Occipital lobe (tissue), 2 donors: ENCODE results near the gene DPP7. TPM values are rescaled to one million over a fixed set of nuclear protein-coding genes. Genes with fewer than 3 reads are reported as not detected.
A peak's percentile ranks its signal among the peaks of the same experiment; 100 is the strongest.

Experiments used
- DNase-seq: peaks from one replicate; lab custom pipeline; 2025; lab: John Stamatoyannopoulos, UW
- total RNA-seq: library from RNA; depleted of rRNA; stranded (reverse); fragments of >200 nt; gene quantifications from one replicate; pipeline ENCODE4 v1.2.3, GENCODE V29; 2014

Gene DPP7
- total RNA-seq, 1 donor from 2014 or later = 17.6 TPM

GRCh38 chr9:137111788-137112563 is 2.6 kb downstream of the DPP7 start:
- no peak for DNase-seq

DNA sequence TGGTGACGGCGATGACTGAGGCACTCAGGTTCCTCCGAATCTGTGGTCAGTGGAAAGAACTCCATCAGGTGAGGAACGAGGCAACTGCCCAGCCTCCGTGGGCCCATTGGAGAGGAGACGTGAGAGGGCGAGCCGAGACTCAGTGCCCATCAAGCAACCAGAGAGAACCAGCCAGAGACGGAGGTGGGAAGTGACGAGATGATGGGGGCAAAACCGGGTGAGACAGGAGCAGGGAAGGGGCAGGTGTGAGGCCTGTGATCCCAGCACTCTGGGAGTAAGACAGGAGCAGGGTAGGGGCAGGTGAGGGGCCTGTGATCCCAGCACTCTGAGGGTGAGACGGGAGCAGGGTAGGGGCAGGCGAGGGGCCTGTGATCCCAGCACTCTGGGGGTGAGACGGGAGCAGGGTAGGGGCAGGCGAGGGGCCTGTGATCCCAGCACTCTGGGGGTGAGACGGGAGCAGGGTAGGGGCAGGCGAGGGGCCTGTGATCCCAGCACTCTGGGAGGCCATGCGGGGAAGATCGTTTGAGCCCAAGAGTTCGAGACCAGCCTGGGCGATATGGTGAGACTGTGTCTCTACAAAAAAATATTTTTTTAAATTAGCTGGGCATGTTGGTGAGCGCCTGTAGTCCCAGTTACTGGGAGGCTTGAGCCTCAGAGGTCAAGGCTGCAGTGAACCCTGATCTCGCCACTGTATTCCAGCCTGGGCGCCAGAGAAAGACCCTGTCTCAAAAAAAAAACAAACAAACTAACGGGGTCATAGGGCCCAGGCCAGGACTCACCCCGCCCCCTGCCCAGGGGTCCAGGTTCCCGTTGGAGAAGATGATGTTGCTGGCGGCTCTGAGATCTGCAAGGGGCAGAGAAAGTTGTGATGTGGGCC is 3.4 kb downstream of the DPP7 start:
- no peak for DNase-seq

DNA sequence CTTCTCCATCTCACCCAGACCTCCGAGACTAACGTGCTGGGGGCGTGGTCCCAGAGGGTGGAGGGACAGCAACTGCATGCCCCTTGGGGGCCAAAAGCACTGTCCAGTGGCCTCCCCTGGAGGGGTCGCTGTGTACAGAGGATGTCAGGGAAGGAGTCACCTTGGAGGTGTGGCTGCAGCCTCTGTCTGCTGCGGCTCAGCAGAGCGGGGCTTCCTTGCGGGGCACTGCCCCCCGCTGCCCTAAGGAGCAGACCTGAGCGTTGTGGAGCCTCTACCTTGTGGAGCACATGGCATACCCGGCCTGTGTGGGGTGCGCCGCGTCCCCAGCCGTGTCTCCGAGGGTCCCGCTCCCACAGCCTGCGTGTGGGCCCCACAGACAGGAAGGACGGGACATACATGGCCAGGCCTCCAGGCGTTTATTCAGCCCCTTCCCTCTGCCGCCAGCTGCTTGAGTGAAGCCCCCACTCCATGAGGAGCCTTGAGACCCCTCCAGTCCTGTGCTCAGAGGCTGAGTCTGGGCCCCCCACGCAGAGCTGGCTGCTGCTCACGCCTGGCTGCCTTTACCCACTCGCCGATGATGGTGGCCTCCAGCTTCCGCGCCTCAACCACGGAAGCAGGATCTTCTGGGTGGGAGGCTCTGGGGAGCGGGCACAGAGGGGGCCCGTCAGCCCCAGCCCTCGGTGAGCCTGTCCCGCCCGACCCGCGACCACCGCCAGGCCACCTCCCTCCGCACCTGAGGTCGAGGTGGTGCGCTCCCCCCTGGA is 4.2 kb downstream of the DPP7 start:
- no peak for DNase-seq

DNA sequence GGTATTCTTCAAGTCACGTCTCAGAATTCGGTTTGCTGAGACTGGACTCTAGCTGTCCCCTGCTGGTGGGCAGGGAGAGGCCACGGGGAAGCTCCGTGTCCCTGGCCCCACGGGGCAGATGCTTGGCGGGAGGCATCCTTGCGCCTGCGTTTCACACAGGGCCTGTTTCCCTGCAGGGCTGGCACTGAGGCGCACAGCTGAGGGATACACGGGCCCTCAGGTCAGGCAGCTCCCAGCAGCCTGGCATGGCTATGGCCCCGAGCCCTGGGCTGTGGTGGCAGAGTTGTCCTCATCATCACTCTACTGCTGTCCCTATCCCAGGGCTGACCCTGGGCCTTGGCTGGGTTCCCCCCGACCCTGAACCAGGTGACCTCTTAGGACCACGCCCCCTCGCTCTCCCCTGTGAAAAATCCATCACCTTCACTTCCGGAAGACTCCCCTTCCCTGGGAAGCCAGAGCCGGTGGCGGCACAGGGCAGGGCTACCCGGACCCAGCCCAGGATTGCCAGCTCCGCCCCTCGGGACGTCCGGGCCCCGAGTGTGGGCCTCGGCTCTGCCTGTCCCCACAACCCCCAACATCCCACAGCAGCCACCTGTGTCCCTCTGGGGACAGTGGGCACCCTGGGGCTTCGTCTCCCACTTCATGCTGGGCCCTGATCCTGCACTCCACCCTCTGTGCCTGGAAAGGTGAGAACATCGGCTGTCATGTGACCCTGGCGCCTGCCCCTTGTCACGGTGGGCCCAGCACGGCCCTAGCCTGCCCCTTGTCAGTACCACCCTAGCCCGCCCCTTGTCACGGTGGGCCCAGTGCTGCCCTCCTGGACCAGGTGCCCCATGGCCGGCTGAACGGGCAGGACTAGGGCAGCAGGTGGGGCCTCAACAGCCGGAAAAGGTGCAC is 5.0 kb downstream of the DPP7 start:
- DNase-seq = no peak

DNA sequence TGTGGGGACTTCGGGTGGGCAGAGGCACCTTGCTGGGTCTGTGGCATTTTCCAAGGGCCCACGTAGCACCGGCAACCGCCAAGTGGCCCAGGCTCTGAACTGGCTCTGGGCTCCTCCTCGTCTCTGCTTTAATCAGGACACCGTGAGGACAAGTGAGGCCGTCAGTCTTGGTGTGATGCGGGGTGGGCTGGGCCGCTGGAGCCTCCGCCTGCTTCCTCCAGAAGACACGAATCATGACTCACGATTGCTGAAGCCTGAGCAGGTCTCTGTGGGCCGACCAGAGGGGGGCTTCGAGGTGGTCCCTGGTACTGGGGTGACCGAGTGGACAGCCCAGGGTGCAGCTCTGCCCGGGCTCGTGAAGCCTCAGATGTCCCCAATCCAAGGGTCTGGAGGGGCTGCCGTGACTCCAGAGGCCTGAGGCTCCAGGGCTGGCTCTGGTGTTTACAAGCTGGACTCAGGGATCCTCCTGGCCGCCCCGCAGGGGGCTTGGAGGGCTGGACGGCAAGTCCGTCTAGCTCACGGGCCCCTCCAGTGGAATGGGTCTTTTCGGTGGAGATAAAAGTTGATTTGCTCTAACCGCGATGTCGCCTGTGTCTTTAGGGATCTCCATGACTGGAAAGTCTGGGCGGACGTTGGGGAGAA is 5.8 kb downstream of the DPP7 start:
- DNase-seq = peak; percentile 27

DNA sequence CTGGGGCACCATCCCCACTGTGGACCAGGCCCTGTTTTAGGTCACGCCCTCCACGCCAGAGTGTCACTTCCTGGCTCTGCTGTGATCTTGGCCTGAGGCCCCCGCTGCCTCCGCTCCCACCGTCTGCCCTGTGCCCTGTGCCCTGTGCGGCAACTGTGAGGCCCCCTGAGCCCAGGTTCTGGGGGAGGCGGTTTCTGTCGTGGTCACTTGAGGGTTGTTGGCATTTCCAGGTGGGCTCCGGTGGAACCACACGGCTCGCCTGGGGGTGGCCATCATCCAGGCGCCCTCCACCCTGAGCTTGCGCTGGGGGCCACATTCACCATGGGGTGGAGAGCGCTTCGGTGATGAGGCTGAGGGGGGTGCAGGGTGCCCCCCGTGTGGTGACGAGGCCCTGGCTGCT is 6.6 kb downstream of the DPP7 start:
- DNase-seq = no peak

DNA sequence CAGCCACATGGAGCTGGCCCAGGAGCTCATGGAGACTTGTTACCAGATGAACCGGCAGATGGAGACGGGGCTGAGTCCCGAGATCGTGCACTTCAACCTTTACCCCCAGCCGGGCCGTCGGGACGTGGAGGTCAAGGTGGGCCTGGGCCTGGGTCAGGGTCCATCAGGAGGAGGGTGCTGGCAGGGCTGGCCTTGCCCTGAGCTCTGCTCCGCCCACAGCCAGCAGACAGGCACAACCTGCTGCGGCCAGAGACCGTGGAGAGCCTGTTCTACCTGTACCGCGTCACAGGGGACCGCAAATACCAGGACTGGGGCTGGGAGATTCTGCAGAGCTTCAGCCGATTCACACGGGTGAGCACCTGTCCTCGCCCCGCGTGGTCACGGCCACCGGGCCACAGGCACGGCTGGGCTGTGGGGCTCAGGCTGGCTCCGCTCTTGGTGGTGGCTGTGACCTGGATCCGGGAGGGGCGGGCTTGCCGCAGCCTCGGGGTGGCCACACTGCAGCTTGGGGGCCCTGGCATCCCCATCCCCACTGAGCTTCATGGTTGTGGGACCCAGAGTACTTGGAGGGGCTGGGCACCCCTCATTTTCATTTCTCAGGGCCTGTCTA is 7.1 kb downstream of the DPP7 start:
- DNase-seq = no peak

GRCh38 chr9:137106662-137107250 is 7.8 kb downstream of the DPP7 start:
- DNase-seq = no peak

GRCh38 chr9:137105814-137106661 is 8.5 kb downstream of the DPP7 start:
- DNase-seq = no peak

GRCh38 chr9:137103206-137103999 is 11.1 kb downstream of the DPP7 start:
- no peak for DNase-seq

GRCh38 chr9:137099231-137099630 is 15.3 kb downstream of the DPP7 start:
- no peak for DNase-seq

DNA sequence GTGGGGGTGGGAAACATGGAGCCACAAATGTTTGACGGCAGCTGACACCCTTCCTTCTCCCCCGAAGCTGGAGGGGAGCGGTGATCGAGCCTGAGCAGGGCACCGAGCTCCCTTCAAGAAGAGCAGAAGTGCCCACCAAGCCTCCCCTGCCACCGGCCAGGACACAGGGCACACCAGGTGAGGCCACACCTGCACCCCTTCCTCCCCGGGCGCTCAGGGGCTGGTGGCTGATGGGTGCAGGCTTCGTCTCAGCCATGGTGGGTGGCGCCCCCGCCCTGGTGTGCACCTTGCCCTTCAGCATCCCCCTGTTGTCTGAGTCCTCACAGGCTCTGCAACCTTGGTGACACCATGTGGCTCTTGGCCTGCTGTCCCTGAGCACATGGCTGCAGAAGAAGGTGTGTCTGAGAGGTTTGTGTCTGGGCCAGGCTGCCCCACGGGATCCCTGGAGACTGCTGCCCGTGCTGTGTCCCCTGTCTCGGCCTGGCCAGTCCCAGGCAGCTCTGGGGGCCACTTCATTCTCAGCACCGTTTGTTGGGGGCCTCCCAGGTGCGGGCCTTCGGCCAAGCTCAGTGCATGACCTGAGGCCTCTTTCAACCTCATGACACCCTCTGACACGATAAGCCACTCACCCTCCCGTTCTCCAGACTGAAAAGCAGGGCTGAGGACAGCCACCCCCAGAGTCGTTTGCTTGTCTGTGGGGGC is 16.6 kb downstream of the DPP7 start:
- no peak for DNase-seq

DNA sequence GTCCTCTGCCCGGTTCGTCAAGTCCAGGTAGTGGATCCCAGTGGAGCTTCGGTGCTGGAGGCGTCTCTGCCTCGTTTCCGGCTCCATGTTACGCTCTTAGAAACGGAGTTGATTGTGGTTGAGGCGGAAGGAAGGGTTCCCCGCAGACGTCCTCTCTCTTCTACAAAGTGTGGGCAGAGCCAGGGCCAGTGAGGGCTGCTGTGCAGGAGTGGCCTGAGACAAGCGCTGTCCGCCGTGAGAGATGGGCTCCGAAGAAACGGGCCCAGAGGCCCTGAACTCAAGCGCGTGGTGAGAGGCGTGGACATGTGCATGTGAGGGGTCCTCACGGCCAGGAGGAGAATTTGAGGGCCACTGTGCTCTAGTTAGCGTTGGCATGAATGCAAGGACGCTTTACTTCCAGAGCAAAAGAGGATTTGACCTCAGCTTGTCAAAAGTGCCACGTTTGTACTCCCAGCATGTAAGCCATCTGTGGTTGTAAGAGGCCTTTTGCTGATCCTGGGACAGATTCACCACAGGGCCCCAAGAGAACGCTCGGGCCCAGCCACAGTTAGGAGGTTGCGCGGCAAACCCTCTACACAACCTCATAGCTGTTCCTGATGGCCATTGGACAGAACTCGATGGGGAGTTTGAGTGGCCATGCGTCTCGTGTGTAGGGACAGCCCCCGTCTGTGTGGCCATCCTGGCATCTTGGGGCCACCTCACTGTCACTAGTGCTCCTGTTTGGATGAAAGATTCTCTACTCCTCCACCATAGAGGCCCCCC is 17.6 kb downstream of the DPP7 start:
- DNase-seq = no peak

GRCh38 chr9:137095664-137096517 is 18.6 kb downstream of the DPP7 start:
- no peak for DNase-seq

- DNase-seq = no peak
Observed at GRCh38 chr9:137089232-137089947, 25.1 kb downstream of the DPP7 start.
